Spleen (tissue), 7 donors: ENCODE data around the gene FAM81B.

Source experiments
- POLR2AphosphoS5 ChIP-seq, 3 donors: sonication (generic); formaldehyde crosslinking; IDR thresholded peaks; one replicate each; pipeline ENCODE4 v1.5.1; 2017; ENCODE audit warnings: antibody characterized with exemption in 3 of 3
- TF ChIP-seq, protein P1 (sequence below), 11 experiments: fragments of 200-600 bp in 7 of 11; fragments of 450-650 bp in 4 of 11; sonication (generic) in 4 of 11; IDR thresholded peaks in 8 of 11; conservative IDR thresholded peaks in 3 of 11; 1 replicate in 7 of 11; 2 replicates in 4 of 11; pipeline versions ENCODE4 v1.4.0 to v1.8.0; 2016 to 2021; ENCODE audit warnings: antibody characterized with exemption in 11 of 11, inconsistent platforms in 4 of 11, mild to moderate bottlenecking in 1 of 11
- donor health status: DM: no; HTN: no; CAD: no; lungs with moderate emphysema.
- donor health status: DM: no; HTN: no; CAD: no.
- donor health status: DM: no; HTN: no; CAD: no.

GRCh38 chr5:95379133-95379532, 12.0 kb upstream of the FAM81B start:
- no peak for TF ChIP-seq POLR2AphosphoS5 (IDR thresholded peaks at IDR 0.05)
- TF ChIP-seq, protein P1, sequence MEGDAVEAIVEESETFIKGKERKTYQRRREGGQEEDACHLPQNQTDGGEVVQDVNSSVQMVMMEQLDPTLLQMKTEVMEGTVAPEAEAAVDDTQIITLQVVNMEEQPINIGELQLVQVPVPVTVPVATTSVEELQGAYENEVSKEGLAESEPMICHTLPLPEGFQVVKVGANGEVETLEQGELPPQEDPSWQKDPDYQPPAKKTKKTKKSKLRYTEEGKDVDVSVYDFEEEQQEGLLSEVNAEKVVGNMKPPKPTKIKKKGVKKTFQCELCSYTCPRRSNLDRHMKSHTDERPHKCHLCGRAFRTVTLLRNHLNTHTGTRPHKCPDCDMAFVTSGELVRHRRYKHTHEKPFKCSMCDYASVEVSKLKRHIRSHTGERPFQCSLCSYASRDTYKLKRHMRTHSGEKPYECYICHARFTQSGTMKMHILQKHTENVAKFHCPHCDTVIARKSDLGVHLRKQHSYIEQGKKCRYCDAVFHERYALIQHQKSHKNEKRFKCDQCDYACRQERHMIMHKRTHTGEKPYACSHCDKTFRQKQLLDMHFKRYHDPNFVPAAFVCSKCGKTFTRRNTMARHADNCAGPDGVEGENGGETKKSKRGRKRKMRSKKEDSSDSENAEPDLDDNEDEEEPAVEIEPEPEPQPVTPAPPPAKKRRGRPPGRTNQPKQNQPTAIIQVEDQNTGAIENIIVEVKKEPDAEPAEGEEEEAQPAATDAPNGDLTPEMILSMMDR (IDR thresholded peaks at IDR 0.05 in 8 of 11, conservative IDR thresholded peaks at IDR 0.05 in 3 of 11): no peak
